ENCODE results near the gene PUS1. TPM values are rescaled to one million over a fixed set of nuclear protein-coding genes. Genes with fewer than 3 reads are reported as not detected.

PUS1 gene
- total and polyA plus RNA-seq, 2 donors (not counting 1 experiment from before 2014, with no cell fraction given) = 50.1 to 99.5 TPM

GRCh38 chr12:131912518-131913274 lies 16.4 kb upstream of the PUS1 start:
- H3K4me2 ChIP-seq (replicated peaks; ENCODE audit: low read depth, low read length, poor library complexity, severe bottlenecking) = no peak overlapping the region
- H3K27me3 Mint-ChIP-seq = no peaks in the 10 kb centered on the region

More at GRCh38 chr12:131912518-131913274, 16.4 kb upstream of the PUS1 start:
- peaks cover 34% of the 10 kb centered on the region for H4K20me1 ChIP-seq (ENCODE audit: control insufficient read depth, insufficient read depth, low read length, poor library complexity, severe bottlenecking)
- DNase-seq (no peak), ATAC-seq (ENCODE audit: low read depth) (no peak)
- no peak overlapping the region for H3K27ac ChIP-seq (ENCODE audit: low read length in 2 of 2)
- no peaks in the 10 kb centered on the region for H3K79me2 ChIP-seq (ENCODE audit: control insufficient read depth, insufficient read depth, low read length)
- Mint-ChIP-seq H3K4me1 (no peaks in the 10 kb centered on the region), H3K9me3 (ENCODE audit: insufficient read depth) (no peaks in the 10 kb centered on the region), H3K27ac (no peak overlapping the region), H3K4me3 (no peak overlapping the region)
- peaks cover 0 to 67% of the 10 kb centered on the region in 2 experiments for H3K36me3 ChIP-seq (replicated peaks in 1 of 2; ENCODE audit: control extremely low read depth in 1 of 2, control insufficient read depth in 1 of 2, extremely low read depth in 1 of 2, insufficient read depth in 2 of 2, low read length in 1 of 2)
- intact Hi-C loops (cut with micrococcal nuclease) = no loop called here
- TF ChIP-seq EZH2 (IDR thresholded peaks at IDR 0.05; ENCODE audit: borderline replicate concordance, insufficient read depth, low read depth, low read length, poor library complexity, severe bottlenecking) (no peak), CTCF (IDR thresholded peaks at IDR 0.05) (no peak)
- H3K27me3 ChIP-seq (replicated peaks in 1 of 4; ENCODE audit: control extremely low read depth in 1 of 4, control insufficient read depth in 3 of 4, insufficient read depth in 4 of 4, low read length in 3 of 4) = no peaks in the 10 kb centered on the region
- CTCF ChIA-PET = no interaction called here
- 94% methylated on average over 19 of the region's 20 CpGs for WGBS (ENCODE audit: insufficient coverage)
- H3K4me1 ChIP-seq (ENCODE audit: control insufficient read depth in 2 of 2, insufficient read depth in 2 of 2, low read length in 2 of 2) = no peaks in the 10 kb centered on the region
- POLR2A ChIA-PET = no interaction called here
- H3K9me3 ChIP-seq (ENCODE audit: control extremely low read depth in 1 of 3, control insufficient read depth in 2 of 3, insufficient read depth in 1 of 3, low read length in 2 of 3) = no peaks in the 10 kb centered on the region
- H3K9ac ChIP-seq (ENCODE audit: low read length) = no peak overlapping the region
- no peak overlapping the region for H3K4me3 ChIP-seq (ENCODE audit: control extremely low read depth in 1 of 5, extremely low read depth in 1 of 5, insufficient read depth in 1 of 5, low read depth in 2 of 5, low read length in 4 of 5)
- H2AFZ ChIP-seq (ENCODE audit: insufficient read depth, low read depth, low read length, poor library complexity, severe bottlenecking) = no peak overlapping the region
